OCI-LY7 (cell line): Measurements from ENCODE around the gene ICA1.

ENCODE experiments used
- EZH2phosphoT487 ChIP-seq: fragments of 200-600 bp; sonication (generic); IDR thresholded peaks from 2 replicates; pipeline ENCODE4 v1.6.1; 2018; ENCODE audit warnings: low read depth, borderline replicate concordance, mild to moderate bottlenecking, mixed run types, antibody characterized with exemption, low read length, moderate library complexity, mixed read lengths
- TF ChIP-seq, protein P1 (sequence below): fragments of 200-600 bp; sonication (generic); conservative IDR thresholded peaks from 2 replicates; pipeline ENCODE4 v1.5.1; 2014; ENCODE audit warnings: mild to moderate bottlenecking, antibody characterized with exemption, low read length, moderate library complexity, mixed read lengths

- TF ChIP-seq, protein P1, sequence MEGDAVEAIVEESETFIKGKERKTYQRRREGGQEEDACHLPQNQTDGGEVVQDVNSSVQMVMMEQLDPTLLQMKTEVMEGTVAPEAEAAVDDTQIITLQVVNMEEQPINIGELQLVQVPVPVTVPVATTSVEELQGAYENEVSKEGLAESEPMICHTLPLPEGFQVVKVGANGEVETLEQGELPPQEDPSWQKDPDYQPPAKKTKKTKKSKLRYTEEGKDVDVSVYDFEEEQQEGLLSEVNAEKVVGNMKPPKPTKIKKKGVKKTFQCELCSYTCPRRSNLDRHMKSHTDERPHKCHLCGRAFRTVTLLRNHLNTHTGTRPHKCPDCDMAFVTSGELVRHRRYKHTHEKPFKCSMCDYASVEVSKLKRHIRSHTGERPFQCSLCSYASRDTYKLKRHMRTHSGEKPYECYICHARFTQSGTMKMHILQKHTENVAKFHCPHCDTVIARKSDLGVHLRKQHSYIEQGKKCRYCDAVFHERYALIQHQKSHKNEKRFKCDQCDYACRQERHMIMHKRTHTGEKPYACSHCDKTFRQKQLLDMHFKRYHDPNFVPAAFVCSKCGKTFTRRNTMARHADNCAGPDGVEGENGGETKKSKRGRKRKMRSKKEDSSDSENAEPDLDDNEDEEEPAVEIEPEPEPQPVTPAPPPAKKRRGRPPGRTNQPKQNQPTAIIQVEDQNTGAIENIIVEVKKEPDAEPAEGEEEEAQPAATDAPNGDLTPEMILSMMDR = no peak
- TF ChIP-seq EZH2phosphoT487 = no peak
Measured at GRCh38 chr7:8255680-8256655, 6.0 kb downstream of the ICA1 start.
